NCI-H1417 treated with DMSO at 0.1 percent for 48 hours (cell line): Measurements from ENCODE around the gene PDK2.
A peak's percentile ranks its signal among the peaks of the same experiment; 100 is the strongest.

Source experiments
- DNase-seq: peaks from one replicate; lab custom pipeline; 2025; lab: John Stamatoyannopoulos, UW

Gene PDK2

GRCh38 chr17:50079334-50080095 is 15.6 kb upstream of the PDK2 start:
- no peak for DNase-seq

GRCh38 chr17:50080096-50080480 is 15.1 kb upstream of the PDK2 start:
- no peak for DNase-seq

GRCh38 chr17:50080827-50081226 is 14.3 kb upstream of the PDK2 start:
- no peak for DNase-seq

- no peak for DNase-seq
Observed at GRCh38 chr17:50081757-50082156, 13.4 kb upstream of the PDK2 start.

- no peak for DNase-seq
Observed at GRCh38 chr17:50087246-50087911, 7.8 kb upstream of the PDK2 start.

GRCh38 chr17:50087912-50088405 is 7.2 kb upstream of the PDK2 start:
- no peak for DNase-seq

- DNase-seq, result no peak
Observed at GRCh38 chr17:50088952-50089825, 6.0 kb upstream of the PDK2 start.

GRCh38 chr17:50090071-50090470 is 5.1 kb upstream of the PDK2 start:
- no peak for DNase-seq

- no peak for DNase-seq
Observed at GRCh38 chr17:50090971-50091917, 3.9 kb upstream of the PDK2 start.

GRCh38 chr17:50091918-50092285 is 3.2 kb upstream of the PDK2 start:
- no peak for DNase-seq

GRCh38 chr17:50093246-50093645 is 1.9 kb upstream of the PDK2 start:
- no peak for DNase-seq

GRCh38 chr17:50093807-50094206 is 1.3 kb upstream of the PDK2 start:
- no peak for DNase-seq

- DNase-seq, result peak; percentile 60
Observed at GRCh38 chr17:50094243-50094752, 853 bp upstream of the PDK2 start.

GRCh38 chr17:50095626-50096037 is 481 bp downstream of the PDK2 start:
- no peak for DNase-seq

GRCh38 chr17:50096092-50096491 is 941 bp downstream of the PDK2 start:
- DNase-seq, result no peak

- DNase-seq, result no peak
Observed at GRCh38 chr17:50096758-50097157, 1.6 kb downstream of the PDK2 start.

GRCh38 chr17:50097455-50097854 is 2.3 kb downstream of the PDK2 start:
- no peak for DNase-seq

GRCh38 chr17:50097926-50098325 is 2.8 kb downstream of the PDK2 start:
- no peak for DNase-seq

GRCh38 chr17:50098583-50098982 is 3.4 kb downstream of the PDK2 start:
- DNase-seq, result no peak

GRCh38 chr17:50099003-50099402 is 3.9 kb downstream of the PDK2 start:
- DNase-seq, result no peak

GRCh38 chr17:50100480-50100883 is 5.3 kb downstream of the PDK2 start:
- DNase-seq, result no peak
